Measurements from ENCODE around the gene CLEC1A. TPM values are rescaled to one million over a fixed set of nuclear protein-coding genes. Genes with fewer than 3 reads are reported as not detected.

CLEC1A gene
- total and polyA plus RNA-seq, 2 donors from 2014 or later, result 5.3 to 6.3 TPM

DNA sequence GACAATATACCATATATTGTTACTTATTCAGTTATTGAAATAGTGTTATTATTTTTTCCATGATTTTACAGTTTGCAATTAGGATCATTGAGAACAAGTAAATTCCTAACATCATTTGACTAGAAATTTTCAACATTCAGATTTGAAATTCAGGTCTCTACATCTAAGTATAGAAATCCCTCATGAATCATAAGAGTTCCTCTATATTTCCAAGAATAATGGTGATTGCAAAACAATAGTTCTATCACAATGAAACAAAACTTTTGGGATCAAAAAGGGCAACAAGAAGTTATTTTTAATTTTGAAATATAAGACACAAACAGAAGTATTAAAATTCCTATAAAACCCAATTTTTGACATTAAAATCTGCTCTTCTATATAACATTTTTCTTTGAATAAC lies 10.8 kb downstream of the CLEC1A start:
- Histone ChIP-seq H3K9me3 (ENCODE audit: control insufficient read depth in 2 of 3, insufficient read depth in 1 of 3, low read length in 3 of 3) (peaks cover 0 to 3% (median 0%) of the 10 kb centered on the region in 3 donors), H3K4me3 (ENCODE audit: low read length in 3 of 3) (no peak overlapping the region), H3K36me3 (ENCODE audit: control insufficient read depth in 2 of 3, insufficient read depth in 3 of 3, low read length in 3 of 3) (no peaks in the 10 kb centered on the region), H3K9ac (ENCODE audit: low read length in 3 of 3) (no peak overlapping the region), H3K4me1 (ENCODE audit: control insufficient read depth in 2 of 3, insufficient read depth in 2 of 3, low read depth in 1 of 3, low read length in 3 of 3) (no peaks in the 10 kb centered on the region), H3K27me3 (ENCODE audit: control insufficient read depth, insufficient read depth, low read length) (no peaks in the 10 kb centered on the region), H3K27ac (ENCODE audit: low read depth in 2 of 2, low read length in 2 of 2) (no peak overlapping the region)
- TF ChIP-seq, protein P1, sequence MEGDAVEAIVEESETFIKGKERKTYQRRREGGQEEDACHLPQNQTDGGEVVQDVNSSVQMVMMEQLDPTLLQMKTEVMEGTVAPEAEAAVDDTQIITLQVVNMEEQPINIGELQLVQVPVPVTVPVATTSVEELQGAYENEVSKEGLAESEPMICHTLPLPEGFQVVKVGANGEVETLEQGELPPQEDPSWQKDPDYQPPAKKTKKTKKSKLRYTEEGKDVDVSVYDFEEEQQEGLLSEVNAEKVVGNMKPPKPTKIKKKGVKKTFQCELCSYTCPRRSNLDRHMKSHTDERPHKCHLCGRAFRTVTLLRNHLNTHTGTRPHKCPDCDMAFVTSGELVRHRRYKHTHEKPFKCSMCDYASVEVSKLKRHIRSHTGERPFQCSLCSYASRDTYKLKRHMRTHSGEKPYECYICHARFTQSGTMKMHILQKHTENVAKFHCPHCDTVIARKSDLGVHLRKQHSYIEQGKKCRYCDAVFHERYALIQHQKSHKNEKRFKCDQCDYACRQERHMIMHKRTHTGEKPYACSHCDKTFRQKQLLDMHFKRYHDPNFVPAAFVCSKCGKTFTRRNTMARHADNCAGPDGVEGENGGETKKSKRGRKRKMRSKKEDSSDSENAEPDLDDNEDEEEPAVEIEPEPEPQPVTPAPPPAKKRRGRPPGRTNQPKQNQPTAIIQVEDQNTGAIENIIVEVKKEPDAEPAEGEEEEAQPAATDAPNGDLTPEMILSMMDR (IDR thresholded peaks at IDR 0.05; ENCODE audit: borderline replicate concordance, extremely low read depth, insufficient read depth), result no peak
- DNase-seq (no peak), FAIRE-seq (no peak)
- intact Hi-C loops (cut with DNase I), result no loop called here

DNA sequence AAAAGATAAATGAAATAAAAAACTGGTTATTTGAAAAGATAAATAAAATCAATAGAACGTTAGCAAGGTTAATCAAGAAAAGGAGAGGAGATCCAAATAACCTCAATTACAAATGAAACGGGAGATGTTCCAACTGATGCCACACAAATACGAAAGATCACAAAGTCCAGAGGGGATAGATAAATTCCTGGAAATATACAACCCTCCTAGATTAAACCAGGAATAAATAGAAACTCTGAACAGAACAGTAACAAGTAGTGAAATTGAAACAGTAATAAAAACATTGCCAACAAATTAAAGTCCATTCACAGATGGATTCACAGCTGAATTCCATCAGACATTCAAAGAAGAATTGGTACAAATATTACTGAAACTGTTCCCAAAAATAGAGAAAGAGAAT lies 12.4 kb downstream of the CLEC1A start:
- no peaks in the 10 kb centered on the region for H3K4me1 ChIP-seq (ENCODE audit: control insufficient read depth in 2 of 3, insufficient read depth in 2 of 3, low read depth in 1 of 3, low read length in 3 of 3)
- peaks cover 0 to 3% (median 0%) of the 10 kb centered on the region in 3 donors for H3K9me3 ChIP-seq (ENCODE audit: control insufficient read depth in 2 of 3, insufficient read depth in 1 of 3, low read length in 3 of 3)
- no peak overlapping the region for H3K4me3 ChIP-seq (ENCODE audit: low read length in 3 of 3)
- intact Hi-C loops (cut with DNase I), result no loop called here
- no peak for FAIRE-seq
- no peaks in the 10 kb centered on the region for H3K36me3 ChIP-seq (ENCODE audit: control insufficient read depth in 2 of 3, insufficient read depth in 3 of 3, low read length in 3 of 3)
- H3K27me3 ChIP-seq (ENCODE audit: control insufficient read depth, insufficient read depth, low read length), result no peaks in the 10 kb centered on the region
- H3K27ac ChIP-seq (ENCODE audit: low read depth in 2 of 2, low read length in 2 of 2), result no peak overlapping the region
- TF ChIP-seq, protein P1 (IDR thresholded peaks at IDR 0.05; ENCODE audit: borderline replicate concordance, extremely low read depth, insufficient read depth), result no peak
- H3K9ac ChIP-seq (ENCODE audit: low read length in 3 of 3), result no peak overlapping the region
- no peak for DNase-seq

- Histone ChIP-seq H3K4me1 (ENCODE audit: control insufficient read depth in 2 of 3, insufficient read depth in 2 of 3, low read depth in 1 of 3, low read length in 3 of 3) (no peaks in the 10 kb centered on the region), H3K27me3 (ENCODE audit: control insufficient read depth, insufficient read depth, low read length) (no peaks in the 10 kb centered on the region), H3K9me3 (ENCODE audit: control insufficient read depth in 2 of 3, insufficient read depth in 1 of 3, low read length in 3 of 3) (peaks cover 0 to 3% (median 0%) of the 10 kb centered on the region in 3 donors), H3K4me3 (ENCODE audit: low read length in 3 of 3) (no peak overlapping the region), H3K36me3 (ENCODE audit: control insufficient read depth in 2 of 3, insufficient read depth in 3 of 3, low read length in 3 of 3) (no peaks in the 10 kb centered on the region), H3K9ac (ENCODE audit: low read length in 3 of 3) (no peak overlapping the region), H3K27ac (ENCODE audit: low read depth in 2 of 2, low read length in 2 of 2) (no peak overlapping the region)
- DNase-seq (no peak), FAIRE-seq (no peak)
- intact Hi-C loops (cut with DNase I), result no loop called here
- TF ChIP-seq, protein P1 (IDR thresholded peaks at IDR 0.05; ENCODE audit: borderline replicate concordance, extremely low read depth, insufficient read depth), result no peak
Measured at GRCh38 chr12:10084733-10085132, 14.1 kb downstream of the CLEC1A start.

Measured in kidney (tissue), 14 donors.